ENCODE results near the gene HDLBP.

HDLBP gene

GRCh38 chr2:241309684-241310117, 5.8 kb downstream of the HDLBP start:
- TF ChIP-seq POLR2AphosphoS5 (IDR thresholded peaks at IDR 0.05; ENCODE audit: low read depth, low read length) = no peak
- TF ChIP-seq REST (IDR thresholded peaks at IDR 0.05; ENCODE audit: insufficient read depth in 1 of 2, low read depth in 2 of 2, low read length in 2 of 2) = no peak
- TF ChIP-seq TAF1 (IDR thresholded peaks at IDR 0.05; ENCODE audit: borderline replicate concordance, insufficient read depth, low read length) = no peak
- no peak for TF ChIP-seq SIN3A (IDR thresholded peaks at IDR 0.05; ENCODE audit: borderline replicate concordance, insufficient read depth, low read length)
- no peak for TF ChIP-seq FOXP2 (optimal IDR thresholded peaks at IDR 0.05; ENCODE audit: borderline replicate concordance, extremely low read depth, extremely low read length, insufficient read depth)

GRCh38 chr2:241308832-241309500, 6.5 kb downstream of the HDLBP start:
- TF ChIP-seq SIN3A (IDR thresholded peaks at IDR 0.05; ENCODE audit: borderline replicate concordance, insufficient read depth, low read length) (no peak), TAF1 (IDR thresholded peaks at IDR 0.05; ENCODE audit: borderline replicate concordance, insufficient read depth, low read length) (no peak), POLR2AphosphoS5 (IDR thresholded peaks at IDR 0.05; ENCODE audit: low read depth, low read length) (no peak), REST (IDR thresholded peaks at IDR 0.05; ENCODE audit: insufficient read depth in 1 of 2, low read depth in 2 of 2, low read length in 2 of 2) (no peak), FOXP2 (optimal IDR thresholded peaks at IDR 0.05; ENCODE audit: borderline replicate concordance, extremely low read depth, extremely low read length, insufficient read depth) (no peak)

- no peak for TF ChIP-seq REST (IDR thresholded peaks at IDR 0.05; ENCODE audit: insufficient read depth in 1 of 2, low read depth in 2 of 2, low read length in 2 of 2)
- TF ChIP-seq POLR2AphosphoS5 (IDR thresholded peaks at IDR 0.05; ENCODE audit: low read depth, low read length) = no peak
- TF ChIP-seq SIN3A (IDR thresholded peaks at IDR 0.05; ENCODE audit: borderline replicate concordance, insufficient read depth, low read length) = no peak
- no peak for TF ChIP-seq TAF1 (IDR thresholded peaks at IDR 0.05; ENCODE audit: borderline replicate concordance, insufficient read depth, low read length)
- no peak for TF ChIP-seq FOXP2 (optimal IDR thresholded peaks at IDR 0.05; ENCODE audit: borderline replicate concordance, extremely low read depth, extremely low read length, insufficient read depth)
These were observed 7.2 kb downstream of the HDLBP start for GRCh38 chr2:241308267-241308666.

GRCh38 chr2:241307055-241307454, 8.4 kb downstream of the HDLBP start:
- TF ChIP-seq POLR2AphosphoS5 (IDR thresholded peaks at IDR 0.05; ENCODE audit: low read depth, low read length) (no peak), FOXP2 (optimal IDR thresholded peaks at IDR 0.05; ENCODE audit: borderline replicate concordance, extremely low read depth, extremely low read length, insufficient read depth) (no peak), SIN3A (IDR thresholded peaks at IDR 0.05; ENCODE audit: borderline replicate concordance, insufficient read depth, low read length) (no peak), TAF1 (IDR thresholded peaks at IDR 0.05; ENCODE audit: borderline replicate concordance, insufficient read depth, low read length) (no peak)

GRCh38 chr2:241304039-241304670, 11.3 kb downstream of the HDLBP start:
- no peak for TF ChIP-seq TAF1 (IDR thresholded peaks at IDR 0.05; ENCODE audit: borderline replicate concordance, insufficient read depth, low read length)
- no peak for TF ChIP-seq REST (IDR thresholded peaks at IDR 0.05; ENCODE audit: insufficient read depth in 1 of 2, low read depth in 2 of 2, low read length in 2 of 2)
- TF ChIP-seq FOXP2 (optimal IDR thresholded peaks at IDR 0.05; ENCODE audit: borderline replicate concordance, extremely low read depth, extremely low read length, insufficient read depth) = no peak
- TF ChIP-seq SIN3A (IDR thresholded peaks at IDR 0.05; ENCODE audit: borderline replicate concordance, insufficient read depth, low read length) = no peak
- TF ChIP-seq POLR2AphosphoS5 (IDR thresholded peaks at IDR 0.05; ENCODE audit: low read depth, low read length) = no peak

All from PFSK-1 (cell line).